CD14-positive monocyte (primary cell): Measurements from ENCODE around the gene RXFP3. TPM values are rescaled to one million over a fixed set of nuclear protein-coding genes. Genes with fewer than 3 reads are reported as not detected.

Source experiments
- DNase-seq, 3 donors: peaks; one replicate each; pipeline ENCODE4 v3.0.0-alpha.2; 2011 to 2022
- H2AFZ ChIP-seq: 2 replicates; pipeline ENCODE4 v1.6.0; 2012; ENCODE audit warnings: mild to moderate bottlenecking, low read depth, low read length, inconsistent platforms; ENCODE audit not compliant: insufficient read depth, poor library complexity, severe bottlenecking
- H3K27ac ChIP-seq, 2 donors: 1 replicate in 1 of 2; 2 replicates in 1 of 2; pipeline ENCODE4 v1.5.1; 2012 to 2013; ENCODE audit warnings: low read length in 2 of 2, control low read depth in 1 of 2, inconsistent platforms in 1 of 2, low read depth in 1 of 2, mild to moderate bottlenecking in 1 of 2
- H3K27me3 ChIP-seq, 2 donors: one replicate each; pipeline versions ENCODE4 v1.6.0 to v1.6.1; 2011 to 2013; ENCODE audit warnings: low read length in 2 of 2; ENCODE audit not compliant: control insufficient read depth in 2 of 2, insufficient read depth in 2 of 2
- H3K36me3 ChIP-seq, 2 donors: replicated peaks in 1 of 2; 1 replicate in 1 of 2; 2 replicates in 1 of 2; pipeline versions ENCODE4 v1.5.1 to v1.6.1; 2012 to 2013; ENCODE audit warnings: low read length in 2 of 2, control low read depth in 1 of 2, inconsistent platforms in 1 of 2, mild to moderate bottlenecking in 1 of 2; ENCODE audit not compliant: insufficient read depth in 2 of 2, control insufficient read depth in 1 of 2
- H3K4me1 ChIP-seq, 2 donors: 1 replicate in 1 of 2; 2 replicates in 1 of 2; pipeline versions ENCODE4 v1.5.1 to v1.6.1; 2012 to 2013; ENCODE audit warnings: low read length in 2 of 2, control low read depth in 1 of 2, inconsistent platforms in 1 of 2, mild to moderate bottlenecking in 1 of 2, moderate library complexity in 1 of 2; ENCODE audit not compliant: insufficient read depth in 2 of 2, control insufficient read depth in 1 of 2
- H3K4me2 ChIP-seq: replicated peaks from 2 replicates; pipeline ENCODE3; 2012; ENCODE audit warnings: low read length, moderate library complexity, mild to moderate bottlenecking; ENCODE audit not compliant: poor library complexity, severe bottlenecking; ENCODE audit errors: extremely low read depth
- H3K4me3 ChIP-seq, 3 experiments: fragments of 200-600 bp in 1 of 3; sonication (generic) in 1 of 3; replicated peaks in 1 of 3; 1 replicate in 2 of 3; 2 replicates in 1 of 3; pipeline ENCODE4 v1.5.1; 2011 to 2013; ENCODE audit warnings: low read length in 3 of 3, mild to moderate bottlenecking in 3 of 3, control low read depth in 2 of 3, low read depth in 2 of 3, inconsistent platforms in 1 of 3, moderate library complexity in 1 of 3
- H3K79me2 ChIP-seq: 2 replicates; pipeline ENCODE4 v1.6.0; 2012; ENCODE audit warnings: mild to moderate bottlenecking, control low read depth, inconsistent platforms, low read length, moderate library complexity; ENCODE audit not compliant: insufficient read depth
- H3K9ac ChIP-seq: 2 replicates; pipeline ENCODE4 v1.6.0; 2017; ENCODE audit warnings: low read length, mild to moderate bottlenecking; ENCODE audit not compliant: insufficient read depth, poor library complexity, severe bottlenecking
- H3K9me3 ChIP-seq, 2 donors: replicated peaks in 1 of 2; 1 replicate in 1 of 2; 2 replicates in 1 of 2; pipeline versions ENCODE4 v1.5.1 to v1.6.1; 2012 to 2013; ENCODE audit warnings: low read length in 2 of 2, control low read depth in 1 of 2; ENCODE audit not compliant: control insufficient read depth in 1 of 2, insufficient read depth in 1 of 2
- H4K20me1 ChIP-seq: 2 replicates; pipeline ENCODE4 v1.6.0; 2012; ENCODE audit warnings: mild to moderate bottlenecking, low read length, control low read depth, moderate library complexity; ENCODE audit not compliant: insufficient read depth
- H3K27ac Mint-ChIP-seq, 7 donors: one replicate each; pipeline ENCODE4 v1.8.0; 2020; ENCODE audit warnings: mild to moderate bottlenecking in 7 of 7, mixed read lengths in 7 of 7, moderate library complexity in 6 of 7, inconsistent platforms in 2 of 7
- H3K27me3 Mint-ChIP-seq, 3 donors: one replicate each; pipeline ENCODE4 v1.8.0; 2021 to 2022; ENCODE audit warnings: low read depth in 3 of 3, mild to moderate bottlenecking in 3 of 3, mixed read lengths in 3 of 3, moderate library complexity in 3 of 3, inconsistent platforms in 1 of 3
- H3K36me3 Mint-ChIP-seq, 2 donors: one replicate each; pipeline ENCODE4 v1.8.0; 2020; ENCODE audit warnings: mixed read lengths in 2 of 2, inconsistent platforms in 1 of 2, mild to moderate bottlenecking in 1 of 2
- H3K4me1 Mint-ChIP-seq: one replicate; pipeline ENCODE4 v1.8.0; 2020; ENCODE audit warnings: mild to moderate bottlenecking, mixed read lengths
- H3K4me3 Mint-ChIP-seq, 2 donors: one replicate each; pipeline ENCODE4 v1.8.0; 2020; ENCODE audit warnings: mild to moderate bottlenecking in 2 of 2, mixed read lengths in 2 of 2, moderate library complexity in 1 of 2
- H3K9me3 Mint-ChIP-seq, 7 donors: one replicate each; pipeline ENCODE4 v1.8.0; 2020 to 2022; ENCODE audit warnings: mixed read lengths in 7 of 7, mild to moderate bottlenecking in 6 of 7, moderate library complexity in 6 of 7, inconsistent platforms in 2 of 7
- WGBS: methylation state at CpG from one replicate; pipeline ENCODE4 v1.1.5; 2013; ENCODE audit warnings: missing lambda C conversion rate; ENCODE audit not compliant: insufficient coverage; 5-methylcytosine and 5-hydroxymethylcytosine counted together
- intact Hi-C, 2 donors: fragments of 100-400 bp; cut with micrococcal nuclease; formaldehyde crosslinking; loops; one replicate each; pipeline versions ENCODE4 v1.15.0 to v1.15.1; 2023
- polyA plus RNA-seq, 3 donors: library from polyadenylated mRNA; depleted of rRNA in 1 of 3; unstranded in 2 of 3; stranded (reverse) in 1 of 3; fragments of 300-500 nt in 2 of 3; fragments of >200 nt in 1 of 3; fragmentation: Illumina TruSeq in 2 of 3; gene quantifications; 1 replicate in 2 of 3; 2 replicates in 1 of 3; pipeline ENCODE4 v1.2.3, GENCODE V29; 2012 to 2021
- TF ChIP-seq, protein P1 (sequence below): fragments of 200-600 bp; IDR thresholded peaks from one replicate; pipeline ENCODE4 v1.8.0; 2022; ENCODE audit warnings: antibody characterized with exemption, mild to moderate bottlenecking

RXFP3 gene
- polyA plus RNA-seq, 3 donors = not detected

DNA sequence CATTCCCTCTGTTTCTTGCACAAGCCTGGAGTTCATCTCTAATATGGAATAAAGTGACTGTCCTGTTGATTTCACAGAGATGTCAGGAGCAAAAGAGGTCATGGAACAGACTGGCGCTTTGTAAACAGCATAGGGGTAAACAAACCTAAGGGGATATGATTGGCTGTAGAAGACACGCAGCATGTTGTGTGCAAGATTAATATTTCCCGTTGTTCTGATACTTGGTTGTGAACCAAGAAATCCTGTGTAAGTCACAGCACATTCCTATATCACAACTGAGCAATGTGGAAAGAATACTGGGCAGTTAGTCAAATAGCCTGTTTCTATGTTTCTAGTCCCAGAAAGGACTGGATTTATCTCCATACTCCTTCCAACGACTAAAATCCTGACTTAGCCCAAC is 47.6 kb upstream of the RXFP3 start:
- peaks cover 0 to 2% of the 10 kb centered on the region in 2 donors for H3K36me3 Mint-ChIP-seq
- WGBS = 100% methylated on average over 1 of the region's 4 CpGs
- H3K9ac ChIP-seq = no peak overlapping the region

DNA sequence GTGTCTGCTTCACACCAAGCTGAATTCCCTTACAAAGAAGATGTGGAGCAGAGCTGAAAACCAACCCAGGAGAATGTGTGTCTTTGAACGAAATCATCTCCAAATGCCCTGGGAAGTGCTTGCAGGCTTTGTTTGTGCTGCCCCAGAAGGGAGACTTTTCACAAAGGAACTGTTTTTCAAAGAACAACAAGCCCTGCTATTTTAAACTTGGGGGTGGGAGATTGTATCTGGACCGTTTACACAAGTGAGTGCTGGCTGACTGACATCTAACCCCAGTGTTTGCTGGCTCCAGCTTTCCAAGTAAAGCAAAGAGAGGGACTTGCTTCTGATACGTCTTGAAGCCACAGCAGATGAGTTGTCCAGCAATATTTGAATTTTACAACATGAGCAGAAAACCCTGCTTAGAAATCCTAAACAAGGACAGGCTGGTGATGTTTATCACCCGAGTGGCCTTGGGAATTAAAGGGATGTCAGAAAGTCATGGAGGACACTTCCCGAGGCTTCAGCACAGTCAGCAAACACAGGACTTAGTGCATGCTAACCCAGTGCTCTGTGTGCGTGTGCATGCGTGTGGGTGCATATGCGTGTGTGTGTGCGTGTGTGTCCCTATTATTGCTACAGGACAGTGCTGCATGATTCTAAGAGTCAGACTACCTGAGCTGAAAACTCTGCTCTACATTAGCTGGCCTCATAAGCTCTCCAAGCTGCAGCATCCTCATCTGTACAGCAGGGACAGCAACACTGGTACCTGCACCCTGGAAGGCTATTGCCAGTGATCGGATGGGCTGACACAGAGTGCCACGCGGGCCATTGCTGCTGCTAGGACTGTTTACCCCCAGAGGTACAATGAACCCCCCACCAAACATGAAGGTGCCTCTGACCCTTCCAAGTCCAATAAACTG is 45.8 kb upstream of the RXFP3 start:
- DNase-seq = no peak
- intact Hi-C loops = no loop called here
- Mint-ChIP-seq H3K27me3 (peaks cover 36 to 39% (median 39%) of the 10 kb centered on the region in 3 donors), H3K4me3 (no peak overlapping the region), H3K4me1 (no peaks in the 10 kb centered on the region), H3K27ac (no peak overlapping the region), H3K36me3 (peaks cover 0 to 2% of the 10 kb centered on the region in 2 donors), H3K9me3 (peaks cover 0 to 15% (median 8%) of the 10 kb centered on the region in 7 donors)
- Histone ChIP-seq H4K20me1 (no peaks in the 10 kb centered on the region), H3K4me2 (no peak overlapping the region), H2AFZ (no peak overlapping the region), H3K9ac (no peak overlapping the region), H3K36me3 (no peaks in the 10 kb centered on the region), H3K4me1 (no peaks in the 10 kb centered on the region), H3K79me2 (no peaks in the 10 kb centered on the region), H3K4me3 (no peak overlapping the region), H3K27ac (no peak overlapping the region), H3K27me3 (peaks cover 34 to 36% of the 10 kb centered on the region in 2 donors), H3K9me3 (peaks cover 0 to 5% of the 10 kb centered on the region in 2 donors)
- TF ChIP-seq, protein P1, sequence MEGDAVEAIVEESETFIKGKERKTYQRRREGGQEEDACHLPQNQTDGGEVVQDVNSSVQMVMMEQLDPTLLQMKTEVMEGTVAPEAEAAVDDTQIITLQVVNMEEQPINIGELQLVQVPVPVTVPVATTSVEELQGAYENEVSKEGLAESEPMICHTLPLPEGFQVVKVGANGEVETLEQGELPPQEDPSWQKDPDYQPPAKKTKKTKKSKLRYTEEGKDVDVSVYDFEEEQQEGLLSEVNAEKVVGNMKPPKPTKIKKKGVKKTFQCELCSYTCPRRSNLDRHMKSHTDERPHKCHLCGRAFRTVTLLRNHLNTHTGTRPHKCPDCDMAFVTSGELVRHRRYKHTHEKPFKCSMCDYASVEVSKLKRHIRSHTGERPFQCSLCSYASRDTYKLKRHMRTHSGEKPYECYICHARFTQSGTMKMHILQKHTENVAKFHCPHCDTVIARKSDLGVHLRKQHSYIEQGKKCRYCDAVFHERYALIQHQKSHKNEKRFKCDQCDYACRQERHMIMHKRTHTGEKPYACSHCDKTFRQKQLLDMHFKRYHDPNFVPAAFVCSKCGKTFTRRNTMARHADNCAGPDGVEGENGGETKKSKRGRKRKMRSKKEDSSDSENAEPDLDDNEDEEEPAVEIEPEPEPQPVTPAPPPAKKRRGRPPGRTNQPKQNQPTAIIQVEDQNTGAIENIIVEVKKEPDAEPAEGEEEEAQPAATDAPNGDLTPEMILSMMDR = no peak
- whole genome bisulfite sequencing = 80% methylated on average over 11 of the region's 12 CpGs

More for the DNA sequence above, 47.6 kb upstream of the RXFP3 start:
- Histone ChIP-seq H3K4me3 (no peak overlapping the region), H3K9me3 (peaks cover 0 to 5% of the 10 kb centered on the region in 2 donors), H4K20me1 (no peaks in the 10 kb centered on the region), H3K79me2 (no peaks in the 10 kb centered on the region), H3K4me1 (no peaks in the 10 kb centered on the region), H3K27me3 (peaks cover 28 to 36% of the 10 kb centered on the region in 2 donors), H3K4me2 (no peak overlapping the region), H3K36me3 (no peaks in the 10 kb centered on the region), H2AFZ (no peak overlapping the region), H3K27ac (no peak overlapping the region)
- Mint-ChIP-seq H3K27ac (no peak overlapping the region), H3K9me3 (peaks cover 0 to 16% (median 7%) of the 10 kb centered on the region in 7 donors), H3K4me1 (no peaks in the 10 kb centered on the region), H3K27me3 (peaks cover 31 to 35% (median 31%) of the 10 kb centered on the region in 3 donors), H3K4me3 (no peak overlapping the region)
- TF ChIP-seq, protein P1 = no peak
- intact Hi-C loops = no loop called here
- no peak for DNase-seq
